Effector memory CD4-positive, alpha-beta T cell (primary cell): Measurements from ENCODE around the gene ZBTB9.
A peak's percentile ranks its signal among the peaks of the same experiment; 100 is the strongest.

Experiments
- DNase-seq, 3 donors: peaks; one replicate each; pipeline ENCODE4 v3.0.0-alpha.2; 2020
- H3K27ac ChIP-seq: 2 replicates; pipeline ENCODE4 v1.7.0; 2013; ENCODE audit warnings: mild to moderate bottlenecking, low read length, moderate library complexity; ENCODE audit not compliant: insufficient read depth, poor library complexity, severe bottlenecking
- H3K27me3 ChIP-seq: replicated peaks from 2 replicates; pipeline ENCODE4 v1.7.0; 2013; ENCODE audit warnings: mild to moderate bottlenecking, low read length; ENCODE audit not compliant: insufficient read depth, control insufficient read depth, poor library complexity, severe bottlenecking
- H3K36me3 ChIP-seq: 2 replicates; pipeline ENCODE4 v1.7.0; 2013; ENCODE audit warnings: mild to moderate bottlenecking, low read length, moderate library complexity; ENCODE audit not compliant: control insufficient read depth, insufficient read depth
- H3K4me1 ChIP-seq: 2 replicates; pipeline ENCODE4 v1.7.0; 2013; ENCODE audit warnings: low read length, mild to moderate bottlenecking; ENCODE audit not compliant: control insufficient read depth, insufficient read depth, poor library complexity, severe bottlenecking
- H3K4me3 ChIP-seq: 2 replicates; pipeline ENCODE4 v1.7.0; 2013; ENCODE audit warnings: low read length, low read depth, mild to moderate bottlenecking; ENCODE audit not compliant: insufficient read depth, poor library complexity, severe bottlenecking
- H3K9me3 ChIP-seq: 2 replicates; pipeline ENCODE4 v1.7.0; 2013; ENCODE audit warnings: mild to moderate bottlenecking, low read length, moderate library complexity; ENCODE audit not compliant: control insufficient read depth
- total RNA-seq, 3 donors: gene quantifications; one replicate each; lab custom pipeline; 2026; lab: John Stamatoyannopoulos, UW

Gene ZBTB9
- total RNA-seq: 7.6 to 12.9 (median 9.5) reads per million in 3 donors

- Histone ChIP-seq H3K27me3 (no peaks in the 10 kb centered on the region), H3K4me3 (peak within 1 kb of the TSS; percentile 88), H3K9me3 (no peaks in the 10 kb centered on the region), H3K4me1 (peaks cover 15% of the 10 kb centered on the region), H3K36me3 (peaks cover 4% of the 10 kb centered on the region), H3K27ac (peak within 1 kb of the TSS; percentile 75)
- peak; percentile 90 to 94 (median 93) for DNase-seq
Observed at GRCh38 chr6:33454009-33454946, at the start of gene ZBTB9. Gene ZBTB9, plus strand, starts transcription at chr6:33454576. Its CDS starts 525 bp downstream, at chr6:33455101.

DNA sequence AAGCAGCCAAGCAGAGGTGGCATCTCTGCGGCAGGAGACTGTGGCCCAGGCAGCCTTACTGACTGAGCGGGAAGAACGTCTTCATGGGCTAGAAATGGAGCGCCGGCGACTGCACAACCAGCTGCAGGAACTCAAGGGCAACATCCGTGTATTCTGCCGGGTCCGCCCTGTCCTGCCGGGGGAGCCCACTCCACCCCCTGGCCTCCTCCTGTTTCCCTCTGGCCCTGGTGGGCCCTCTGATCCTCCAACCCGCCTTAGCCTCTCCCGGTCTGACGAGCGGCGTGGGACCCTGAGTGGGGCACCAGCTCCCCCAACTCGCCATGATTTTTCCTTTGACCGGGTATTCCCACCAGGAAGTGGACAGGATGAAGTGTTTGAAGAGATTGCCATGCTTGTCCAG lies 49.5 kb upstream of the ZBTB9 start:
- no peaks in the 10 kb centered on the region for H3K9me3 ChIP-seq
- H3K4me3 ChIP-seq: no peak overlapping the region
- no peak for DNase-seq
- H3K36me3 ChIP-seq: no peaks in the 10 kb centered on the region
- peaks cover 8% of the 10 kb centered on the region for H3K4me1 ChIP-seq
- no peak overlapping the region for H3K27ac ChIP-seq
- H3K27me3 ChIP-seq: no peaks in the 10 kb centered on the region

DNA sequence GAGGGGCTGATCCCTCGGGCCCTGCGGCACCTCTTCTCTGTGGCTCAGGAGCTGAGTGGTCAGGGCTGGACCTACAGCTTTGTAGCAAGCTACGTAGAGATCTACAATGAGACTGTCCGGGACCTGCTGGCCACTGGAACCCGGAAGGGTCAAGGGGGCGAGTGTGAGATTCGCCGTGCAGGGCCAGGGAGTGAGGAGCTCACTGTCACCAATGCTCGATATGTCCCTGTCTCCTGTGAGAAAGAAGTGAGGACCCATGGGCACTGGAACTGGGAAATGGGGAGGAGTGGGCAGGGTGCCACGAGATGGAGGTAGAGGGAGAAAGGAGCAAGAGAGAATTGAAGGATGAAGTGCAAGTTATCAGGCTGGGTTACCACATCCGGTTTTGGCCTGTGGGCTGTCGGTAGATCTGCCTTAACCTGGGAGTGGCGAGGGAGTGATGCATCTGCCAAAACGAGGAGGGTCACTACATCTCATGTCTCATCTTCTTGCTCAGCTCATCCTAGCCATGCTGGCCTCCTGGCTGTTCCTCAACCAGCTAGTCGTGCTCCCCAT lies 48.9 kb upstream of the ZBTB9 start:
- no peak overlapping the region for H3K27ac ChIP-seq
- H3K4me3 ChIP-seq: no peak overlapping the region
- H3K27me3 ChIP-seq: no peaks in the 10 kb centered on the region
- H3K9me3 ChIP-seq: no peaks in the 10 kb centered on the region
- peaks cover 10% of the 10 kb centered on the region for H3K4me1 ChIP-seq
- H3K36me3 ChIP-seq: no peaks in the 10 kb centered on the region
- DNase-seq: no peak

DNA sequence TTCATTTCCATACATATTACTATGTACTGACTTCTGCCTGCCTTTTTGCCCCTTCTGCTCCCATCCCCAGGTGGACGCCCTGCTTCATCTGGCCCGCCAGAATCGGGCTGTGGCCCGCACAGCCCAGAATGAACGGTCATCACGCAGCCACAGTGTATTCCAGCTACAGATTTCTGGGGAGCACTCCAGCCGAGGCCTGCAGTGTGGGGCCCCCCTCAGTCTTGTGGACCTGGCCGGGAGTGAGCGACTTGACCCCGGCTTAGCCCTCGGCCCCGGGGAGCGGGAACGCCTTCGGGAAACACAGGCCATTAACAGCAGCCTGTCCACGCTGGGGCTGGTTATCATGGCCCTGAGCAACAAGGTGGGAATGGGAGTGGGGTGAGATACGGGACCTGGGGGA lies 48.2 kb upstream of the ZBTB9 start:
- H3K27me3 ChIP-seq: no peaks in the 10 kb centered on the region
- no peaks in the 10 kb centered on the region for H3K9me3 ChIP-seq
- peaks cover 10% of the 10 kb centered on the region for H3K4me1 ChIP-seq
- H3K4me3 ChIP-seq: no peak overlapping the region
- H3K27ac ChIP-seq: no peak overlapping the region
- no peak for DNase-seq
- H3K36me3 ChIP-seq: no peaks in the 10 kb centered on the region

DNA sequence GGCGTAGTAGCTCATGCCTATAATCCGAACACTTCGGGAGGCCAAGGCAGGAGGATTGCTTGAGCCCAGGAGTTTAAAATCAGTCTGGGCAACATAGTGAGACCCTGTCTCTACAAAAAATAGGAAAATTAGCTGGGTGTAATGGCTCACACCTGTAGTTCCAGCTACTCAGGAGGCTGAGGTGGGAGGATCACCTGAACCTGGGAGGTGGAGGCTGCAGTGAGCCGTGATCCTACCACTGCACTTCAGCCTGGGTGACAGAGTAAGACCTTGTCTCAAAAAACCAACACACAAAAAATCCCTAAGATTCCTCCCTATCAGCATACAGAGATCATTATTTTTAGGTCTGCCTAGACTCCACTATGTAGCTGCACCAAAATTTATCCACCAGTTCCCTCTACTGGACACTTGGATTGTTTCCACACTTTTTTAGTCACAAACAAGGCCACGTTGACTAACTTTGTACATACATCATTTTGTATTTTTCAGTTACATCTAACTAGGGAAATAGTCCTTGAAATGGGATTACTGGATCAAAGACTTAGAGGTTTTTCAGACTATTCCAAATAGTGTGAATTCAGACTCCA lies 47.2 kb upstream of the ZBTB9 start:
- DNase-seq: no peak

DNA sequence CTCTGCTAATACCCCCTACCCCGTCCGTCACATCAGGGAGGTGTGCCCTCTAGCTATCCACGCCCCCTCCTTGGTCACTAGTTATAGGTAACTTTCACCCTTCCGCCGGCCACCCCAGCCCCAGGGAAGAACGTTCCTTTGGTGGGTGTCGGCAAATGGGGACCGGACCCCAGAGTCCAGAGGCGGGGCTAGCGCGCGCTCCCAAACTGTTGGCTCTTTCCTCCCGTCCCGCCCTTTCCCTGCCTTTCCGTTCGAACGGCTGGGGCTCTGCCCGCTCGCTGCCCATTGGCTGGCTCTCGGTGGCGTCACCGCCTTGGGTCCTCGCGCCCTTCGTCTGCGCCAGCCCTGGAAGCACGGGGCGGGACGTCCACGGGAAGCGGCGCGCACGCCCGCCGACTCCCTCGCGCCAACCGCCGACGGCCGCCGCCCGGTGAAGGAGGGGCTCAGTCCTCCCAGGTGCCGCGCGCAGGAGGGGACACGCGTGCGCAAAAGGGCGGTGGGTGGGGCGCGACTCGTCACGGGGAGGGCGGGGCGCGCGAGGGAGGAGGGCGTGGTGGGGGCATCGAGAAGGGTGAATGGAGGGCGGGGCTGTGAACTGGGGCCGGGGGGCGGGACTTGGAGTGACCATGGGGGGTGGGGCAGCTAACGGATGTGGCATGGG lies 44.2 kb upstream of the ZBTB9 start:
- peak; percentile 97 to 98 (median 97) for DNase-seq
- H3K4me3 ChIP-seq: peak overlapping the region; percentile 70
- H3K4me1 ChIP-seq: peaks cover 33% of the 10 kb centered on the region
- H3K9me3 ChIP-seq: no peaks in the 10 kb centered on the region
- H3K36me3 ChIP-seq: peaks cover 28% of the 10 kb centered on the region
- H3K27me3 ChIP-seq: no peaks in the 10 kb centered on the region
- peak overlapping the region; percentile 99 for H3K27ac ChIP-seq

More for the DNA sequence above, 47.2 kb upstream of the ZBTB9 start:
- H3K27me3 ChIP-seq: no peaks in the 10 kb centered on the region
- no peaks in the 10 kb centered on the region for H3K9me3 ChIP-seq
- H3K4me1 ChIP-seq: peaks cover 21% of the 10 kb centered on the region
- H3K27ac ChIP-seq: no peak overlapping the region
- no peak overlapping the region for H3K4me3 ChIP-seq
- H3K36me3 ChIP-seq: no peaks in the 10 kb centered on the region

DNA sequence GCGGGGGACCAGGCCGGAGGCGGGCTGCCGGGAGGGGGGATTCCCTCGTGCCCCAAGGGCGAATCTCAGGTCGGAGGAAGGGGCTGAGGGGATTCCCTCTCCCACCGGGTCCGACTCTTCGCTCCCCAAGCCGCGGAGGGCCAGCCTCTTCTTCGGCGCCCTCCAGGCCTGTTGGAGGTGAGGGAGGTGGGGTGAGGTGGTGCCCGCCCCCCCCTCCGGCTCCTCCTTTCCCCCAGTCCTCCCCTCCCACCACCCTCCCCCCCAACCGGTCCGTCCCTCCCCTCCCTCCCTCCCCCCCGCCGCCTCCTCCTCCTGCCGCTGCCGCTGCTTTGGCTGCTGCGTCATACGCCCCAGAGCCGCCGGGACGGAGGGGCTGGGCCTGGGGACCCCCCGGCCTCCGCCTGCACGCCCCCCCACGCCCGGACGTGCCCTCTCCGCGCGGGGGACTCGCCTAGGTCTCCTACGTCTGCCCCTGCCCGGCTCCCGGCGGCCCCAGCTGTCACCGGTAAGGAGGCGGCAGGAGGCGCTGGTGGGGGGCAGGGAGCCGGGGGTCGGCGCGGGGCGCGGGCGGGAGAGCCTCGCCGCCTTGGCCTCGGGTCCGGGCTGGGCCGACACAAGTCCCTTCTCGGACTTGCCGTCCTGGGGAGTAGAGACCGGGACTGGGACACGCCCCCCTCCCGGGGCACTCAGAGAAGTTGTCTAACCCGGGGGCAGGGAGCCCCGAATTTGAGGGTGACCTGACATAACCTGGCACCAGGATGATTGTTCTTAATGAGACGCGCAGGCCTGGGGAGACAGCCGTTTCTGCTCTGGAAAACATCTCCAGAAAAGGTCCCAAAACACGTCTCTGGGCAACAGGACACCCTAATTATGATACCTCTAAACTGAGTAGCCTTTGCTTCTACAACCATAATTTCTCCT lies 43.4 kb upstream of the ZBTB9 start, which contains the start of gene PHF1:
PHF1 (plus strand) TSS at position 304 of the 921 bp plus-strand sequence. CDS start 1,250 bp downstream, outside the sequence.
- peaks cover 36% of the 10 kb centered on the region for H3K36me3 ChIP-seq
- no peaks in the 10 kb centered on the region for H3K9me3 ChIP-seq

DNA sequence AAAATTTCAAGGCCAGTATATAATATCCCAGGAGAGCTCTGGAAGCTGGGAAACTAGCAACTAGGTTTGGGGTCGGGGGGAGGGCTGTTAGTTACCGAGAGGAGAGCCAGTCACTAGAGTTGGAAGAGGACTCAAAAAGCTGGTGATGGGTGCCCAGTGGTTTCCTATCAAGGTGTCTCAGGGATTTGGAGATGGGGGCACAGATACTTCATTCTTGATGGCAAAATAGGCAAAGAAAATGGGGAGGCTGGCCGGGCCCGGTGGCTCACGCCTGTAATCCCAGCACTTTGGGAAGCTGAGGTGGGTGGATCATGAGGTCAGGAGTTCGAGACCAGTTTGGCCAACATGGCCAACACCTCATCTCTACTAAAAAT lies 42.8 kb upstream of the ZBTB9 start:
- Histone ChIP-seq H3K27me3 (no peaks in the 10 kb centered on the region), H3K4me3 (peak overlapping the region; percentile 89), H3K9me3 (no peaks in the 10 kb centered on the region), H3K27ac (peak overlapping the region; percentile 99), H3K36me3 (peaks cover 39% of the 10 kb centered on the region), H3K4me1 (peaks cover 46% of the 10 kb centered on the region)
- no peak for DNase-seq

More for the DNA sequence above, 43.4 kb upstream of the ZBTB9 start, which contains the start of gene PHF1:
- H3K27me3 ChIP-seq: no peaks in the 10 kb centered on the region
- peak within 1 kb of the TSS; percentile 89 for H3K4me3 ChIP-seq
- peaks cover 40% of the 10 kb centered on the region for H3K4me1 ChIP-seq
- peak within 1 kb of the TSS; percentile 99 for H3K27ac ChIP-seq
- no peak for DNase-seq
